ENCODE data around the gene OR10H4. TPM values are rescaled to one million over a fixed set of nuclear protein-coding genes. Genes with fewer than 3 reads are reported as not detected.

OR10H4 gene
- total RNA-seq, 1 experiment from 2014 or later = not detected

GRCh38 chr19:15937771-15938170 lies 11.0 kb upstream of the OR10H4 start:
- Histone ChIP-seq H3K4me3 (ENCODE audit: low read depth in 2 of 2, low read length in 2 of 2) (no peak overlapping the region), H3K36me3 (ENCODE audit: control insufficient read depth, insufficient read depth, low read length) (no peaks in the 10 kb centered on the region), H3K27ac (ENCODE audit: low read length) (no peak overlapping the region), H3K4me1 (ENCODE audit: control insufficient read depth, insufficient read depth, low read length) (no peaks in the 10 kb centered on the region), H3K27me3 (ENCODE audit: control insufficient read depth, insufficient read depth, low read length) (no peaks in the 10 kb centered on the region; the same call in 1 of the 2 replicates), H3K9me3 (ENCODE audit: control insufficient read depth, insufficient read depth, low read depth, low read length) (no peaks in the 10 kb centered on the region)
- CTCF ChIA-PET = no interaction called here
- no TSS peak for BruUV-seq (replicated peaks)
- ATAC-seq (no peak), DNase-seq (ENCODE audit: low read depth, low spot score) (no peak)
- in situ Hi-C loops (cut with HindIII; ENCODE audit: low pct_unique_long_range_greater_than_20kb, low sequenced_read_pairs) (no loop called here), intact Hi-C loops (cut with micrococcal nuclease; ENCODE audit: unreplicated experiment) (no loop called here)
- POLR2A ChIA-PET = no interaction called here
- TF ChIP-seq POLR2AphosphoS5 (IDR thresholded peaks at IDR 0.05; ENCODE audit: low read depth, low read length) (no peak), TCF7L2 (IDR thresholded peaks at IDR 0.05; ENCODE audit: low read depth, low read length) (no peak), REST (IDR thresholded peaks at IDR 0.05; ENCODE audit: insufficient read depth in 1 of 2, low read depth in 2 of 2, low read length in 1 of 2) (no peak), SIN3A (IDR thresholded peaks at IDR 0.05; ENCODE audit: borderline replicate concordance, insufficient read depth, low read depth, low read length) (no peak), CTCF (IDR thresholded peaks at IDR 0.05) (no peak)

GRCh38 chr19:15944401-15944800 lies 4.4 kb upstream of the OR10H4 start:
- POLR2A ChIA-PET = no interaction called here
- DNase-seq (ENCODE audit: low read depth, low spot score) = no peak
- Histone ChIP-seq H3K27ac (ENCODE audit: low read length) (no peak overlapping the region), H3K9me3 (ENCODE audit: control insufficient read depth, insufficient read depth, low read depth, low read length) (peaks cover 9% of the 10 kb centered on the region; the same call in 1 of the 2 replicates), H3K27me3 (ENCODE audit: control insufficient read depth, insufficient read depth, low read length) (no peaks in the 10 kb centered on the region; the same call in 1 of the 2 replicates), H3K4me3 (ENCODE audit: low read depth in 2 of 2, low read length in 2 of 2) (no peak overlapping the region), H3K4me1 (ENCODE audit: control insufficient read depth, insufficient read depth, low read length) (no peaks in the 10 kb centered on the region), H3K36me3 (ENCODE audit: control insufficient read depth, insufficient read depth, low read length) (no peaks in the 10 kb centered on the region)
- CTCF ChIA-PET = no interaction called here
- BruUV-seq (replicated peaks) = no TSS peak
- no peak for ATAC-seq
- in situ Hi-C loops (cut with HindIII; ENCODE audit: low pct_unique_long_range_greater_than_20kb, low sequenced_read_pairs) (no loop called here), intact Hi-C loops (cut with micrococcal nuclease; ENCODE audit: unreplicated experiment) (no loop called here)
- TF ChIP-seq CTCF (IDR thresholded peaks at IDR 0.05) (no peak), SIN3A (IDR thresholded peaks at IDR 0.05; ENCODE audit: borderline replicate concordance, insufficient read depth, low read depth, low read length) (no peak), REST (IDR thresholded peaks at IDR 0.05; ENCODE audit: insufficient read depth in 1 of 2, low read depth in 2 of 2, low read length in 1 of 2) (no peak), TCF7L2 (IDR thresholded peaks at IDR 0.05; ENCODE audit: low read depth, low read length) (no peak), POLR2AphosphoS5 (IDR thresholded peaks at IDR 0.05; ENCODE audit: low read depth, low read length) (no peak)
